B cell (primary cell): Measurements from ENCODE around the gene FCSK.

Source experiments
- CTCF ChIP-seq: fragments of 200-600 bp; IDR thresholded peaks from one replicate; pipeline ENCODE4 v1.8.0; 2022; ENCODE audit warnings: antibody characterized with exemption, mild to moderate bottlenecking
- EZH2 ChIP-seq: IDR thresholded peaks from 2 replicates; pipeline ENCODE4 v1.6.1; 2012; ENCODE audit warnings: borderline replicate concordance, low read depth, mild to moderate bottlenecking, moderate library complexity, low read length; ENCODE audit not compliant: insufficient read depth, poor library complexity, severe bottlenecking

GRCh38 chr16:70448075-70448474 lies 6.3 kb upstream of the FCSK start:
- TF ChIP-seq CTCF (no peak), EZH2 (no peak)
